ENCODE measurements around the gene CIDEB.
"Not testable (repeated sequence)": the region's sequence is repeated elsewhere in the genome, so short reads cannot be mapped to it uniquely, and the experiment has no call there.

Gene CIDEB

DNA sequence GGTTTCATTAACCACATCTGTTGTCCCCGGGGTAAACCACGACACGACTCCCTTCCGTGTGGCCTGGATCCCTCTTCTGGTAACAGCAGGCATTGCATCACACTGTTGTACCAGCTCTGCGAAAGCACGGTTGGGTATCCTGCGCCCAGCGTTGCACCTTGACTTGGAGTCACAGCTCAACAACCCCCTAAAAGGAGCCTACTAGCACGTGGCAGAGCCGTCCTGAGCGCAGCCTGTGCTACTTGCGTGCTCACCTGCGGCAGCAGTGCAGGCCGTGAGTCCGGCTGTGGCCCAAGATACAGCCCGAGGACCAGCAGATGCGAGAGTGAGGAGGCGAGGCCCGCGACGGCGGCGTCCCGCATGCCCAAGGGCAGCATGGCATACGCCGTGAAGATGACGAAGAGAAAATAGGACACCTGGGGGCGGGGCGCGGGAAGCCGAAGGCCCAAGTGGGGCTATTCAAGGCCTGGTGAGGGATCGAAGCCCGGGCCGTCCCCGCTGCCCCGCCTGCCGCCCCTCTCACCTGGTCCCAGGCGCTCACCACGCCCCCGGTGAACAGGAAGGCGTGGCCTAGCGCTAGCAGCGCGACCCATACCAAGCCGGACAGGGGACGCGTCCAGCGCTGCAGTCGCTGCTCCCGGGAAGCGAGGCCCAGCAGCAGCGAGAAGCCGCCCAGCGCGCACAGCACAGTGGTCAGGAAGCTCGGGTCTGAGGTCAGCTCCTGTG lies 24.7 kb upstream of the CIDEB start:
- DNase-seq (ENCODE audit: low spot score): peak; percentile 58

GRCh38 chr14:24331731-24332267 lies 24.0 kb upstream of the CIDEB start:
- DNase-seq (ENCODE audit: low spot score): no peak

GRCh38 chr14:24330973-24331674 lies 23.3 kb upstream of the CIDEB start:
- DNase-seq (ENCODE audit: low spot score): no peak

GRCh38 chr14:24329736-24330135 lies 22.0 kb upstream of the CIDEB start:
- no peak for DNase-seq (ENCODE audit: low spot score)

DNA sequence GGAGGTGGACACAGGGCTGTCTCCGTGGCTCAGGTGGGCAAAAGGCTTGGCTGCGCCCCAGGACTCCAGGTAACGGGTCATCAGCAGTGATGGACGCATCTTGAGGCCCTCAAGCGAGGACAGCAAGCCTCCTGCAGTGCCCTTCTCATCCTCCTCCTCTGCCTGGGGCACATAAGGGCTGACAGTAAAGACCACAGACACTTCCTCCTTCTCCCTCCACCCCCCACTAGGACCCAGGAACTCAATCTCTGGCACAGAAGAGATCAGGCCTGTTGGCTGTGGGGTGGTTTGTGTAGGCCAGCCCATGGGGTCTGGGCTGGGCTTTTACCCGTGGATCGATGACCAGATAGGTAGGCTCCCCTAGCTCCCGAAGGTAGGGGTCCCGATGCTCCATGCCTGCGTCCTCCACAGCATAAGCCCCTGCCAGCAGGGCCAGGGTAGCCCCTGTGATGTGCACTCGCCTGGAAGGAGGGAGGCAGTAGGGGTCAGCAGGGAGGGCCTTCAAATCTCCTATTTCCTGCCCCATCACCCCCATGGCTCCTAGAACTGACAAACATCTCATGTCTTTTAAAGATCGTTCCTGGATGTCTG lies 21.4 kb upstream of the CIDEB start:
- DNase-seq (ENCODE audit: low spot score): no peak

DNA sequence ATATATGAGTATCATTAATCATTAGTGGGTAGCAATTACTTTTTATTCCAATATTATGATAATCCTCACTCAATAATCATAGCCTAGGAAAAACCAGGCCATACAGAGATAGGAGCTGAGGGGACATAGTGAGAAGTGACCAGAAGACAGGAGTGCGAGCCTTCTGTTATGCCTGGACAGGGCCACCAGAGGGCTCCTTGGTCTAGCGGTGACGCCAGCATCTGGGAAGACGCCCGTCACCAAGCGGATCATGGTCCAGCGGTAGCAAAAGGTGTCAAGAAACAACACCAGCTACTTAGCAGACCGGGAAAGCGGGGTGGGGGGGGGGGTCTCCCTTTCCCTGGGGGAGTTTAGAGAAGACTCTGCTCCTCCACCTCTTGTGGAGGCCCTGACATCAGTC lies 20.1 kb upstream of the CIDEB start:
- not testable (repeated sequence) for DNase-seq (ENCODE audit: low spot score)

GRCh38 chr14:24327303-24327702 lies 19.5 kb upstream of the CIDEB start:
- no peak for DNase-seq (ENCODE audit: low spot score)

DNA sequence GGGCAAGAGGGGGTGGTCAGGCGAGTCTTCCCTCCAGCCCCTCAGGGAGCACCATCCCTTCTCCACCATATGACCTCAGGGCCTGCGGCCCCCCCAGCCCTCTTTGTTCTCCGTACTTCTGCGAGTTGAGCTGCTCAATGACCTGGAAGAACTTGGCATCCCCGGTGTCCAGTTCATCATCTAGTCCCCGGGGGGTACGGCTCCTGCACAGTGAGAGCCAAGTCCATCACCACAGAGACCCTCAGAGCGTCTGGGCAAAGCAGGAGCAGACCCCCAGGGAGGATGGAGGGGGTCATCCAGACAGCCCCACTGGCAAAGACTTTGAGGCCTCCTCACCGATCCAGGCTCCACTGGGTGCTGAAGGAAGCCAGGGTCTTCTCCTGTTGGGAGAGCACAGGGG lies 18.2 kb upstream of the CIDEB start:
- DNase-seq (ENCODE audit: low spot score): no peak

DNA sequence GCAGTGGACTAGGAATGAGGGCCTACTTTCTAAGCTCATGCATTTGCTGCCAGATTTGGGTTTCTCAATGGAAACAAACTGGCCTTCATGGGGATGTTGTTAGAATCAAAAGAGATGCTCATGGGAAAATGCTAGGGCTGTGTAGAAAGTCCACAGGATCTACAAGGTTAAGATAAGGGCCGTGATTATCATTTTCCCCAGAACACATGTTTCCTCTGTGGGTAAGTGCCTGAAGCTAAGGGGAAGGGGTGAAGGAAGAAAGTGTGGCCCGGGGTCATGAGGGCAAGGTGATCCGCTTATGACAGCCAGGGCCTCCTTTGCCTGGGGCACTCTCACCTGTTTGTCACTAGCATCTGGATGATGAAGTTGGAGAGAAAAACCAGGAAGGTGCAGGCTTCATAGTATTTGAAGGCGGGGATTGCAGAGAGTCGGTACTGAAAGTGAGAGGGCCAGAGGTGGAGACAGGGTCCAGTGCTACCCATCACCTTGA lies 17.3 kb upstream of the CIDEB start:
- no peak for DNase-seq (ENCODE audit: low spot score)

GRCh38 chr14:24324024-24324423 lies 16.2 kb upstream of the CIDEB start:
- DNase-seq (ENCODE audit: low spot score): no peak

DNA sequence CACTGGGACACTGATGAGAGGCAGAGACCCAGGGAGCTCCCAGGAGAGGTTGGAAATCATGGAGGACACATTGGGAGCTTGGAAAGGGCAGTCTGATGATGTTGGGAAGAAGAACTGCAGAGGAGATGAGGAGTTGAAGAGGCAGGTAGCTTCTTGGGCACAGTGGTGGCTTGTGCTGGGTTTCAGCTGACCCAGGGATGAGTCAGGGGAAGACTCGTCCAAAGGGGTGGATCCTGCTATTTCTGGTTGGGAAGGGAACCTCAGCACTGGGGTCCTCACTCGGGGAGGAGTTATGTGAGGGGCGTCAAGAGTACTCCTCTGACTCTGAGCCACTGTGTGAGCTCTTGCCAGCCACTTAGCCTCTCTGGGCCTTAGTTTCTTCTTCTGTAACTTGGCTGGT lies 15.6 kb upstream of the CIDEB start:
- DNase-seq (ENCODE audit: low spot score): no peak

GRCh38 chr14:24322672-24323071 lies 14.9 kb upstream of the CIDEB start:
- no peak for DNase-seq (ENCODE audit: low spot score)

- DNase-seq (ENCODE audit: low spot score): no peak
Observed at GRCh38 chr14:24321212-24321975, 13.6 kb upstream of the CIDEB start.

DNA sequence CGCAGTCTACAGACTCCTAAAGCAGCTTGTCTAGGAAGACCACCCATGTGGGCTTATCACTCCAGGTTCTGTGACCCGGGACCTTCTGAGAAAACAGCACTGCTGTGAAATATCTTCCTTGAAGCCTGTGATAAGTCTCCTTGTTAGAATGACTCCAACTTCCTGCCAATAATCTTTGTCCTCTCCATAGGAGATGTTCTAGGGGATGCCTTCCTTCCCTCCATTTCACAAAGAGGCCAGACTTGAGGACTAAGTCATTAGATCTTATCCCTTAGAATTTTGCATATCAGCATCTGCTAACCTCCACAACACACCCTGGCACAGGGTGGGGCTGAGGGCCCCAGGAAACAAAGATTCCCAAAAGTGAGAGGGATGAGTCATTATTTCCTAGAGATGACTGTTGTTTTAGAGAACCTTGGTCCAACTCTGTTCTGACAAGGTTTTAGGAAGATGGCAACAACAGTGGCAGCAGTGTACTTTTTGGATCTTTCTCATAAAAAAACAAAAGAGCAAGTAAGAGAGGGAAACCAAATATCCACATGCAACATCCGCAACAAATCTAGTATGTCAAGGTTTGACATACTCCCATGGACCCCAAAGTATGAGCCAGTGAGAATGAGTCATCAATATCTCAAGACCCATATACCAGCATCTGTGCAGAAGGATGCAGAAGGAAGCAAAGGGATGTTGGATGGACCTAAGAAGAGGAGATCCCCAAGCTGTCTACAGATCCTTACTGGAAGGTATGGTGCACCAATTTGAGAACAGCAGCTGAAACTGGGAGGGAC lies 9.6 kb upstream of the CIDEB start:
- DNase-seq (ENCODE audit: low spot score): no peak

DNA sequence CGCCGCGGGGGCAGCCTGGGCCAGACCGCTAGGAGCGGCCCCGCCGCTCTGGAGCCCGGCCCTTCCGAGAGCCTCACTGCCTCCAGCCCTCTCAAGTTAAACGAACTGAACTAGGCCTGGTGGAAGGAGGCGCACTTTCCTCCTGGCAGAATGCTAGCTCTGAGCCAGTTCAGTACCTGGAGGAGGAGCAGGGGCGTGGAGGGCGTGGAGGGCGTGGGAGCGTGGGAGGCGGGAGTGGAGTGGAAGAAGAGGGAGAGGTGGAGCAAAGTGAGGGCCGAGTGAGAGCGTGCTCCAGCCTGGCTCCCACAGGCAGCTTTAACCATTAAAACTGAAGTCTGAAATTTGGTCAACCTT lies 8.8 kb upstream of the CIDEB start:
- no peak for DNase-seq (ENCODE audit: low spot score)

- DNase-seq (ENCODE audit: low spot score): no peak
Observed at GRCh38 chr14:24315807-24316596, 8.2 kb upstream of the CIDEB start.

- DNase-seq (ENCODE audit: low spot score): no peak
Observed at GRCh38 chr14:24315243-24315806, 7.5 kb upstream of the CIDEB start.

- no peak for DNase-seq (ENCODE audit: low spot score)
Observed at GRCh38 chr14:24314377-24315193, 6.8 kb upstream of the CIDEB start.

DNA sequence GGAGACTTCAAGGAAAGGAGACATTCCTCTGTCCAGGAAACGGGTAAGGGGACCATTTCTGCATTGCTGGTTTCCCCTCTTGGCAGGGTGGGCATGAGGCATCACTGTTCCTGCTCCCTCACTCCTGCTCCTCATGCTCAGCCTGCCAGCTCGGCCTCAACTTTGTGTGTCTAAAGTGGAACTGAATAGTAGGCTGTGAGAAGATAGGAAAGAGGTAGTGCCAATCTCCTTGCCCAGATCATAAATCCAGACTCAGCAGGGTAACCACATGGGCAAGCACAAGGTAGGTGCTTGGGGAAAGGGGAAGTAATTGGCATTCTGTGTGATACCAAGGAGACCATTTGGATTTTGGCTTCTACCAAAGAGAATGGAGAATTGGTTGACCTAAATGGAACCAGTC lies 6.1 kb upstream of the CIDEB start:
- no peak for DNase-seq (ENCODE audit: low spot score)
